B cell (primary cell): ENCODE results near the gene SF3B6. TPM values are rescaled to one million over a fixed set of nuclear protein-coding genes. Genes with fewer than 3 reads are reported as not detected.

Experiments used
- ATAC-seq: fragments of 200-7000 bp; cut with Tn5 transposase; one replicate; pipeline ENCODE4 v1.10.0; 2021; ENCODE audit warnings: low read depth, mild to moderate bottlenecking, moderate number of reproducible peaks, moderate library complexity
- CTCF ChIA-PET: fragments of 350-600 bp; sonication (Branson Sonifier 250); formaldehyde crosslinking; loops from one replicate; lab custom pipeline; 2021; ENCODE audit warnings: antibody characterized with exemption, inconsistent platforms; lab: Charles Lee
- POLR2A ChIA-PET: fragments of 350-600 bp; sonication (Branson Sonifier 250); formaldehyde crosslinking; loops from one replicate; lab custom pipeline; 2021; ENCODE audit warnings: antibody characterized with exemption; lab: Charles Lee
- DNase-seq: peaks from one replicate; pipeline ENCODE4 v3.0.0; 2013
- H2AFZ ChIP-seq: 2 replicates; pipeline ENCODE4 v1.6.1; 2012; ENCODE audit warnings: mild to moderate bottlenecking, low read depth, low read length; ENCODE audit not compliant: insufficient read depth, poor library complexity, severe bottlenecking
- H3K27ac ChIP-seq, 2 donors: 1 replicate in 1 of 2; 2 replicates in 1 of 2; pipeline ENCODE4 v1.5.1; 2012 to 2013; ENCODE audit warnings: low read length in 2 of 2, mild to moderate bottlenecking in 2 of 2, moderate library complexity in 1 of 2
- H3K27me3 ChIP-seq, 4 experiments: fragments of 200-600 bp in 1 of 4; sonication (generic) in 1 of 4; replicated peaks in 1 of 4; 1 replicate in 2 of 4; 2 replicates in 2 of 4; pipeline versions ENCODE4 v1.6.1 to v1.7.0; 2013 to 2016; ENCODE audit warnings: low read length in 3 of 4, mild to moderate bottlenecking in 2 of 4, mixed read lengths in 1 of 4, moderate library complexity in 1 of 4; ENCODE audit not compliant: insufficient read depth in 4 of 4, control insufficient read depth in 3 of 4; ENCODE audit errors: control extremely low read depth in 1 of 4
- H3K36me3 ChIP-seq, 2 experiments: replicated peaks in 1 of 2; 1 replicate in 1 of 2; 2 replicates in 1 of 2; pipeline versions ENCODE4 v1.6.1 to v1.7.1; 2013; ENCODE audit warnings: low read length in 1 of 2; ENCODE audit not compliant: insufficient read depth in 2 of 2, control insufficient read depth in 1 of 2; ENCODE audit errors: control extremely low read depth in 1 of 2, extremely low read depth in 1 of 2
- H3K4me1 ChIP-seq, 2 donors: fragments of 200-600 bp in 1 of 2; sonication (generic) in 1 of 2; 1 replicate in 1 of 2; 2 replicates in 1 of 2; pipeline versions ENCODE4 v1.5.1 to v1.6.1; 2013 to 2017; ENCODE audit warnings: low read length in 2 of 2; ENCODE audit not compliant: control insufficient read depth in 2 of 2, insufficient read depth in 2 of 2
- H3K4me2 ChIP-seq: replicated peaks from 2 replicates; pipeline ENCODE3; 2012; ENCODE audit warnings: mild to moderate bottlenecking, low read depth, low read length; ENCODE audit not compliant: poor library complexity, severe bottlenecking
- H3K4me3 ChIP-seq, 5 experiments: fragments of 200-600 bp in 1 of 5; sonication (generic) in 1 of 5; 1 replicate in 3 of 5; 2 replicates in 2 of 5; pipeline versions ENCODE4 v1.5.1 to v1.7.0; 2011 to 2016; ENCODE audit warnings: low read length in 4 of 5, mild to moderate bottlenecking in 4 of 5, low read depth in 2 of 5, control low read depth in 1 of 5, moderate library complexity in 1 of 5; ENCODE audit not compliant: insufficient read depth in 1 of 5; ENCODE audit errors: control extremely low read depth in 1 of 5, extremely low read depth in 1 of 5
- H3K79me2 ChIP-seq: fragments of 200-600 bp; sonication (generic); one replicate; pipeline ENCODE4 v1.6.0; 2016; ENCODE audit warnings: low read length; ENCODE audit not compliant: control insufficient read depth, insufficient read depth
- H3K9ac ChIP-seq: fragments of 200-600 bp; sonication (generic); 2 replicates; pipeline ENCODE4 v1.6.1; 2017; ENCODE audit warnings: mild to moderate bottlenecking, low read length, moderate library complexity
- H3K9me3 ChIP-seq, 3 donors: one replicate each; pipeline versions ENCODE4 v1.6.1 to v1.7.1; 2013; ENCODE audit warnings: low read length in 2 of 3; ENCODE audit not compliant: control insufficient read depth in 2 of 3, insufficient read depth in 1 of 3; ENCODE audit errors: control extremely low read depth in 1 of 3
- H4K20me1 ChIP-seq: 2 replicates; pipeline ENCODE4 v1.6.0; 2012; ENCODE audit warnings: mild to moderate bottlenecking, low read length; ENCODE audit not compliant: insufficient read depth, control insufficient read depth, poor library complexity, severe bottlenecking
- H3K27ac Mint-ChIP-seq: one replicate; pipeline ENCODE4 v1.8.0; 2021; ENCODE audit warnings: mixed read lengths
- H3K27me3 Mint-ChIP-seq: one replicate; pipeline ENCODE4 v1.8.0; 2021; ENCODE audit warnings: mixed read lengths
- H3K4me1 Mint-ChIP-seq: one replicate; pipeline ENCODE4 v1.8.0; 2021; ENCODE audit warnings: mixed read lengths
- H3K4me3 Mint-ChIP-seq: one replicate; pipeline ENCODE4 v1.8.0; 2021; ENCODE audit warnings: mixed read lengths
- H3K9me3 Mint-ChIP-seq: one replicate; pipeline ENCODE4 v1.8.0; 2022; ENCODE audit warnings: mixed read lengths; ENCODE audit not compliant: insufficient read depth
- EZH2 ChIP-seq: IDR thresholded peaks from 2 replicates; pipeline ENCODE4 v1.6.1; 2012; ENCODE audit warnings: borderline replicate concordance, low read depth, mild to moderate bottlenecking, moderate library complexity, low read length; ENCODE audit not compliant: insufficient read depth, poor library complexity, severe bottlenecking
- WGBS: methylation state at CpG from one replicate; pipeline ENCODE4 v1.1.5; 2013; ENCODE audit warnings: missing lambda C conversion rate; ENCODE audit not compliant: insufficient coverage; 5-methylcytosine and 5-hydroxymethylcytosine counted together
- intact Hi-C: fragments of 100-400 bp; cut with micrococcal nuclease; formaldehyde crosslinking; loops from one replicate; pipeline ENCODE4 v1.10.0; 2022
- polyA plus RNA-seq: library from polyadenylated mRNA; depleted of rRNA; stranded (reverse); fragments of >200 nt; gene quantifications from 2 replicates; pipeline ENCODE4 v1.2.3, GENCODE V29; 2012
- total RNA-seq, 2 donors: library from RNA; stranded (reverse); fragments of 120-200 nt in 1 of 2; gene quantifications; 1 replicate in 1 of 2; 2 replicates in 1 of 2; pipeline versions ENCODE4 v1.2.3 to v1.2.4, GENCODE V29; 2013 to 2022
- TF ChIP-seq, protein P1 (sequence below): fragments of 200-600 bp; IDR thresholded peaks from one replicate; pipeline ENCODE4 v1.8.0; 2022; ENCODE audit warnings: antibody characterized with exemption, mild to moderate bottlenecking

Gene SF3B6
- total and polyA plus RNA-seq, 2 donors (not counting 1 experiment from before 2014, with no cell fraction given), result 47.2 to 48.4 TPM

- H3K9me3 Mint-ChIP-seq, result no peaks in the 10 kb centered on the region
- H2AFZ ChIP-seq, result peak overlapping the region; percentile 97
- H3K9ac ChIP-seq, result peak overlapping the region; percentile 81
Observed at GRCh38 chr2:24050041-24050979, 25.8 kb downstream of the SF3B6 start.

More at GRCh38 chr2:24050041-24050979, 25.8 kb downstream of the SF3B6 start:
- Mint-ChIP-seq H3K27me3 (no peaks in the 10 kb centered on the region), H3K4me1 (peaks cover 22% of the 10 kb centered on the region), H3K27ac (no peak overlapping the region), H3K4me3 (no peak overlapping the region)
- H3K4me3 ChIP-seq, result peak overlapping the region in 4 of 5 experiments; percentile 47 to 92 (median 64)
- no peaks in the 10 kb centered on the region for H4K20me1 ChIP-seq
- peak overlapping the region; percentile 100 for H3K4me2 ChIP-seq
- no peaks in the 10 kb centered on the region for H3K9me3 ChIP-seq
- H3K27ac ChIP-seq, result peak overlapping the region in 1 of 2 donors; percentile 30
- TF ChIP-seq, protein P1, sequence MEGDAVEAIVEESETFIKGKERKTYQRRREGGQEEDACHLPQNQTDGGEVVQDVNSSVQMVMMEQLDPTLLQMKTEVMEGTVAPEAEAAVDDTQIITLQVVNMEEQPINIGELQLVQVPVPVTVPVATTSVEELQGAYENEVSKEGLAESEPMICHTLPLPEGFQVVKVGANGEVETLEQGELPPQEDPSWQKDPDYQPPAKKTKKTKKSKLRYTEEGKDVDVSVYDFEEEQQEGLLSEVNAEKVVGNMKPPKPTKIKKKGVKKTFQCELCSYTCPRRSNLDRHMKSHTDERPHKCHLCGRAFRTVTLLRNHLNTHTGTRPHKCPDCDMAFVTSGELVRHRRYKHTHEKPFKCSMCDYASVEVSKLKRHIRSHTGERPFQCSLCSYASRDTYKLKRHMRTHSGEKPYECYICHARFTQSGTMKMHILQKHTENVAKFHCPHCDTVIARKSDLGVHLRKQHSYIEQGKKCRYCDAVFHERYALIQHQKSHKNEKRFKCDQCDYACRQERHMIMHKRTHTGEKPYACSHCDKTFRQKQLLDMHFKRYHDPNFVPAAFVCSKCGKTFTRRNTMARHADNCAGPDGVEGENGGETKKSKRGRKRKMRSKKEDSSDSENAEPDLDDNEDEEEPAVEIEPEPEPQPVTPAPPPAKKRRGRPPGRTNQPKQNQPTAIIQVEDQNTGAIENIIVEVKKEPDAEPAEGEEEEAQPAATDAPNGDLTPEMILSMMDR, result no peak
- no peak for TF ChIP-seq EZH2
- intact Hi-C loops, result no loop called here
- no peaks in the 10 kb centered on the region for H3K36me3 ChIP-seq
- DNase-seq, result peak; percentile 40
- H3K27me3 ChIP-seq, result peaks cover 0 to 20% (median 2%) of the 10 kb centered on the region in 4 experiments
- peaks cover 24 to 26% of the 10 kb centered on the region in 2 donors for H3K4me1 ChIP-seq
- CTCF ChIA-PET, result interaction anchor here (1.0 to 2.6 kb wide), 5 partner anchors 9 to 226 kb away, joined by 3 to 8 read pairs (median 5); partner anchors contain the start of genes ATAD2B and TP53I3
- POLR2A ChIA-PET, result interaction anchor here (0.8 to 1.7 kb wide), 2 partner anchors 26 to 123 kb away, joined by 5 to 6 read pairs; partner anchors contain the start of gene ATAD2B
- WGBS, result 6% methylated on average over 36 of the region's 47 CpGs
- peaks cover 15% of the 10 kb centered on the region for H3K79me2 ChIP-seq
- no peak for ATAC-seq
